ENCODE data around the gene SOX21.

The SOX21 gene

DNA sequence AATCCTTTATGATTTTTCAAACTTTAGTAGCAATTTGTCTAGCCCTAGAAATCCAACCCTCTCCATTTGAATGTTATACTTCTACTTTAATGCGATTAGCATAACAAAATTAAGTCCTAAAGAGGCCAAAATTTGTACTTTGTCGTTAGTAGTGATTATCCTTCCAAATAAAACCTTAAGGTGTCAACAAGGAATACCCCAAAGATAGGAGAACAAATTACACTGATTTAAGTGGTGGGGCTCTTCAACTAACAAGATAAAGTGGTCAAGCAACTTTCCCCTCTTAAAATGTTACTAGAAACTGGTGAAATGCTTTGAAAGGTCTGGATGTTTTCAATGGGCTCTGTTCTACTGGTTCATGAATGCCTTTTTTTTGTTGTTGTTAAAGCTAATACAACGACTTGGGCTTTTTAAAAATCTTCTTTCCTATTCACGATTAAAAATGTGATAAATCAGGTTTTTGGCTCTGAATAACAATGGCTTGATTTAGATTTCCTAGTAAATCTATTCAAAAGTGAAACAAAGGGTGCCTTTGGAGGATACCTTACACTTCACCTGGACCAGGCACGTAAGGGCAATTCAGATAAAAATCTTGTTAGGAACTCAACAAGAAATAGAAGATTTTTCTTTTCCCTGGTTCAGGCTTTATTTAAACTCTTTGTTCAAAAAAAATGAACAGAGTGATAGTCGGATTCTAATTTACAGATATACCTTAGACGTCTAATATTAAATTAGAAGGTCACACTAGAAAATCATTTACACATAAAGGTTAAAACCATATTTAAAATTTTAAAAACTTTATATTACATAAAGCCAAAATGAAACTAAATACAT is 3.1 kb downstream of the SOX21 start:
- no peak for DNase-seq (ENCODE audit: low read depth)

GRCh38 chr13:94708031-94708859 is 4.1 kb downstream of the SOX21 start:
- DNase-seq (ENCODE audit: low read depth) = no peak

DNA sequence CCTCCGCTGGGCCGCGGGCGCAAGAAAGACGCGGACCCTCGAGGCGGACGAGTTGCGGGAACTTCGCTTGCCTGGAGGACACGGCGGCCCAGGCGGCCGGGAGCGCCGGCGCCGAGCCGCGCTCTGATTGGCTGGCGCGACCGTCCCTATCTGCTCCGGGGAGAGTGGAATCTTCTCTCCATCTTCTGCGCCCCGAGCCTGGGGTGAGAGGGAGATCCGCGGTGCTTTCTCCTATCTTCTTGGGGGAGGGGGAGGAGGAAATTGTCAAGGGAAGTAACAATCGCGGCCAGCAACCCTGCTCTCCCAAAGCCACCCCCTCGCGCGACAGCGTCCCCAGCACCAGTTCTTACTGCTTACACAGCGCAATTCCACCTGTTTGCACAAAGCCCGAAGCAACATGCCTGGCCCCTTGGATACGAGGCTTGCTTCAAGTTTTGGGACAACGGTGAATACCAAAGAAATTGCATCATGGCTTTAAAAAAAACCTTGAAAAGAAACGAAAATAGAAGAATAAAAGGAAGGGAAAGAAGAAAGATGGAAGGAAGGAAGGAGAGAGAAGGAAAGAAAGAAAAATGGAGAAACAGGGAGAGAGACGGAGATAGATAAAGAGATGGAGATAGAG is 4.8 kb downstream of the SOX21 start:
- no peak for DNase-seq (ENCODE audit: low read depth)

GRCh38 chr13:94706843-94707399 is 5.4 kb downstream of the SOX21 start:
- no peak for DNase-seq (ENCODE audit: low read depth)

DNA sequence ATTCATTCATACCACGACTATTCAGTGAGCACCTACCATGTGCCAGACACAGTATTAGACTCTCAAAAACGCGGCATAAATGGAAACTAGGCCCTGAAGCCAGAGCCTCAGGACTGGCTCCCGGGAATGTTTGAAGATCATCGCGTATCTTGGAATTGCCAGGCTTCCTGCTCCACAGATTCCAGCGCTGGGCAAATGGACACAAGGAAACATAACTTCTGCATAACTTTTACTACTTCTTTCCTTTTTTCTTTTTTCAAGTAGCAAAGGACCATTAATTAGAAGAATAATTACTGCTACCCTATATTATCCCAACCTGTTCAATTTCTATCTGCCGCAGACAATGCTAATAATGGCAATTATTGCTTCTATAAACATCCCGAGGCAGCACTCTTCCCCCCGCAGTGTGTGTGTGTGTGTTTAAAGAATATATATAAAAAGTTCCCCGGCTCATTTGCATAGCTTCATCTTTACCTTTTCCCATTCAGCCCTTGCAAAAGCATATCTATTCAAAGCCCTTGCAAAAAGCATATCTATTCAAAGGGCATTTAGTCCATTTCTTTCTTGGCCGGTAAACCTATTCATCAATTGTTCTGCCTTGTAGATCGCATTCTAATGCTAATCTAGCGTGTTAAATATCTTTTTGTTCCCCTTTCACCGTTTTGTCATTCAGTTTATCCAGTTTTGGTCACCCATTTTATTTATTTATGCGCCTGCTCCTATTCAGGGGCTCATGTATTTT is 6.1 kb downstream of the SOX21 start:
- no peak for DNase-seq (ENCODE audit: low read depth)

DNA sequence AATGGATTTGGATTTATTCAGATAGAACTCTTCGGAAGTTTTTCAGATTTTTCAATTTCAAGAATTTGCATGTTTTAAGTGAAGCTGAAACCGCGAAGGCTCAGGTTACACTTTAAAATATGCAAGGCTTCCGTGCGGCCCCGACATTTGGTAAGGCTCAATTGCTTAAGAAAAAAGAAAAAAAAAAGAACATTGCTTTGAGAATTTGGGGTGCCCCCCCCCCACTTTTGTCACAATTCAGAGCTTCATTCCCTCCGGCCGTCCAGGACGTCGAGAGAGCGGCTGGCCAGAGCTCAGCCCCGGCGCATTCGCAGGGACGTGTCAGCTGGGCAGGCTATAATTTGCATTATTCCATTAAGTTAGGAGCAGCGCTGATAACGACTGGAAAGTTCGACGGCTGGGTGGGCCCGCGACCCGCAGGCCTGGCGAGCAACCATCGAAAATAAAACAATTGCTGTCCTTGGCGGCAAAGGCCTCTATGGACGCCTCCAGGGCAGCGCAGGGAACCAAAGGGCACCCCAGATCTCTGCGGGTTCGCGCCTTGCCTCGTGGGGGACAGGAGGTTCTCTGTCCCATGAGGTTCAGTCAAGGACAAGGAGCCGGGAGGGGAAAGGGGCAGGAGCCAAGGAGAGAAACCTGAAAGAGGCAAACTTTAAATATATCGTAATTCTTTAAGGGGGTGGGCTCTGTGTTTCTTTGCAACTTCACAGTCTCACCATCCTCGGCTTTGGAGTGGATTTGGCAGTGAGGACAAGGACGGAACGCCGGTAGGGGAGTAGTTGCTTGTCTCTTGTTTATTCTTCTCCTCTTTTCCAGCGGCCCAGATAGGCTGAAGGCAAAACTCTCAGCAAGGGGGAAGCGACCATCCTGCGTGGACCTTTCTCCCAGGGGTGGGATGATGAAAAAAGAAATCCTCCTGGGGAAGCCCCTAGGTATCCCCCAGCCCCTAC is 7.0 kb downstream of the SOX21 start:
- DNase-seq (ENCODE audit: low read depth) = no peak

- DNase-seq (ENCODE audit: low read depth) = no peak
Measured at GRCh38 chr13:94704377-94705080, 7.8 kb downstream of the SOX21 start.

DNA sequence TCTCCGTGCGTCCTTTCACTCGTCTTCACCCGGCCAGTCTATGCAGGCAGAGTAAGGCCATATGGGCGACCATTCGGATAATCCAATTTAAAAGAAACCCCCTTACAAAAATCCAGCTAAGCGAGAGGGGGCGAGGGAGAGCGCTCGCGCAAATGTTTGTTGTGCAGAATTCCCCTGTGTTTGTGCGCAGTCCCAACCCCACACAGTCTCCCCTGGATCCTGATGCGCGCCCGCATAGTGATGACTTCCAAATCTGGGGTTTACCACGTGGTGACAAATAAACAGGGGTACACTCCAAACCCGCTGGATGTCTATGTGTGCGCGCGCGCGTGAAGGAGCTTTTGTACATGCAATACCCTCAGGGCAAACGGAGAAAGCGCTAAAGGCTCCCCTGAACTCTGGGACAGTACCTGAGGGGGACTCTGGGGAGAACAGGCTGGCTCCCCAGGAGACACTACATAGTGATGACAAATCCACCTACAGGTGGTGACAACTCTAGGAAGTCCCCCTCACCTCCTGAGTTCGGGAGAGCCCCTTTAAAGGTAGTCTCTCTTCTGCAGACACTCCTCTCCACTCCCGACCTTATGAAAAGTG is 8.5 kb downstream of the SOX21 start:
- no peak for DNase-seq (ENCODE audit: low read depth)

GRCh38 chr13:94703271-94703670 is 9.1 kb downstream of the SOX21 start:
- DNase-seq (ENCODE audit: low read depth) = no peak

GRCh38 chr13:94702181-94703041 is 9.9 kb downstream of the SOX21 start:
- no peak for DNase-seq (ENCODE audit: low read depth)

DNA sequence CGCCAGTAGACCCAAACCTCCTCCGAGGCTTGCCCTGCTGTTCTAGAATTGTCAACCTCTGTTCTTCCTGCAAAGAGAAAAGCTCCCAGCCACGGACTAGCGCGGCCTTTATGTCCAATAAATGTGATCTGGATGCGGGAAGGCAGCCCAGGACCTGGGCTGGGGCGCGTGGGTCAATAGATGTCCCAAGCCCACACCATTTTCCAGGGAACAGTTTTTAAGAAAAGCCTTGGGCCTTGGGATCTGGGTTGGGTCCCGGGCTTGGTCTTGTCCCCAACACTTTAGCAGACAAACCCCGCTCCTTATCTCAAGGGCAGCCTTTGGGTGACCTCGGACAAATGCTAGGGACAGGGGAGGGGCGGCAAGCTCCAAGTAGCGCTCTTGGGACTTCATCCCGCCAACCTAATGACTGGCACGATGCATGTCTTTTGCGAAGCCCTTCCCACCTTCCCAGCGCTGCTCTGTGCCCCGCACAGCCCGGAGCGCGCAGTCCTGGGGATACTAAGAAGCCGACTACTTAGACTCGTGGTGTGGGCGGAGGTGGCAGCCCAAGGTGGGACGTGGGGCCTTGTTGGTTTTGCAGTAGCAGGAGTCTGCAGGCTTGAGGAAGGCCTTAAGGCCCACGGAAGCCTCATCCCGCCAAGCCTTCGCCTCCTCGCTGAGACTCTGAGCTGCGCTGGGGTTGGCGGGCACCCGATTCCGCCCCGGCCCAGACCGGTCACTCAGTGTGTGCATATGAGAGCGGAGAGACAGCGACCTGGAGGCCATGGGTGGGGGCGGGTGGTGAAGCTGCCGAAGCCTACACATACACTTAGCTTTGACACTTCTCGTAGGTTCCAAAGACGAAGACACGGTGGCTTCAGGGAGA is 10.8 kb downstream of the SOX21 start:
- DNase-seq (ENCODE audit: low read depth) = no peak

- no peak for DNase-seq (ENCODE audit: low read depth)
Measured at GRCh38 chr13:94700536-94700935, 11.8 kb downstream of the SOX21 start.

- DNase-seq (ENCODE audit: low read depth) = no peak
Measured at GRCh38 chr13:94700051-94700535, 12.3 kb downstream of the SOX21 start.

DNA sequence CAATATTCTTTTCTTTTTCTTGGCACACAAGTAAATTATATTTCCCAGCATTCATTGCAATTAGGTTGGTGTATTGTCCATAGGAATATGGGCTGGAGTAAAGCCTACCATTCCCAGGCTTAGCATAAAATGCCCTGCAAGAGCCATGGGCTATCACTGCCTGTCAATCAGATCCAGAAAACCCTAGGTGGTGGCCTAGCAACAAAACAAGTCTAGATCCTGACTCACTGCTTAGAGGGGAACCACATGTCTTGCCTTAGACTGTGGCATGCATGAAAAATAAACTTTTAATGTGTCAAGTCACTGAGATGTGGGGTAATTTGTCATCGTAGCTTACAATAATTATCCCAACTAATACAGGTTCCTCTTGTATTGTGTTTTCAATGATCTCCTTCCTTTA is 16.2 kb downstream of the SOX21 start:
- DNase-seq (ENCODE audit: low read depth) = no peak

- no peak for DNase-seq (ENCODE audit: low read depth)
Measured at GRCh38 chr13:94692030-94692429, 20.3 kb downstream of the SOX21 start.

GRCh38 chr13:94683409-94683808 is 28.9 kb downstream of the SOX21 start:
- no peak for DNase-seq (ENCODE audit: low read depth)

DNA sequence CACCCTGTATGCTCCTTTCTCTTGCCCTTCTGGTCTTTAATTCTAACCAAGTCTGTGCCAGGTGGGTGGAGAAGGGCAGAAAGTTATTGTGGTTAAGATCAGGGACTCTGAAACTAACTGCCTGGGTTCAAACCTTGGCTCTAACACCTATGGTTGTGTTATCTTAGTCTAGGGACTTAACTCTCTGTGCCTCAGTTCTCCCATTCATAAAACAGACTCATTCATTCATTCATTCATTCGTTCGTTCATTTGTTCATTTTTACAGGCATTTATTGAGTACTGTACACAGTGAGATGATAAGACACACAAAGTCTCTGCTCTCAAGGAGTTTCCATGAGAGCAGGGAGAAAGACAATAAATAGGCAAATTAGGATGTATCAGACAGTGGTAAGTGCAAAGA is 30.1 kb downstream of the SOX21 start:
- no peak for DNase-seq (ENCODE audit: low read depth)
